ENCODE measurements around the gene ILKAP.

GRCh38 chr2:238168196-238169047 is 35.1 kb downstream of the ILKAP start:
- TF ChIP-seq POLR2AphosphoS5 (IDR thresholded peaks at IDR 0.05) = no peak
- no peak for TF ChIP-seq EP300 (conservative IDR thresholded peaks at IDR 0.05; ENCODE audit: poor library complexity, severe bottlenecking)
